CD4-positive, alpha-beta T cell treated with Interleukin-21 for 1 hour (primary cell): ENCODE data around the gene SLCO3A1.

Source experiments
- DNase-seq: peaks from one replicate; pipeline ENCODE4 v3.0.0-alpha.2; 2020

The SLCO3A1 gene

DNA sequence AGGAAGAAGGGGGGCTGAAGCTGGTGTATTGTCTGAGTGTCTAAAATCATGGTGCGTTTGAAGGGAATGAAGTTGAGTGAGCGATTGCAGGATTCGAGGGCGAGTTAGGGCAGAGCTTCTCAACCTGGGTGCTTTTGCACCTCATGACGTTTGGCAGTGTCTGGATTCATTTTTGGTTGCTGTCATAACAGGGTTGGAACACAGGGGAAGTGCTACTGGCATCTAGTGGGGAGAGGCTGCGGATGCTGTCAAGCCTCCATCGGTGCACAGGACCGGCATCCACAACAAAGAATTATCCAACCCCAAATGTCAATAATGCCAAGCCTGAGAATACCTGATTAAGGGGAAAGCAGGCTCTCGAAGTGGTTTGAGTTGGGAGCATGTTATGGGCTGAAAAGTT lies 120.0 kb downstream of the SLCO3A1 start:
- no peak for DNase-seq

DNA sequence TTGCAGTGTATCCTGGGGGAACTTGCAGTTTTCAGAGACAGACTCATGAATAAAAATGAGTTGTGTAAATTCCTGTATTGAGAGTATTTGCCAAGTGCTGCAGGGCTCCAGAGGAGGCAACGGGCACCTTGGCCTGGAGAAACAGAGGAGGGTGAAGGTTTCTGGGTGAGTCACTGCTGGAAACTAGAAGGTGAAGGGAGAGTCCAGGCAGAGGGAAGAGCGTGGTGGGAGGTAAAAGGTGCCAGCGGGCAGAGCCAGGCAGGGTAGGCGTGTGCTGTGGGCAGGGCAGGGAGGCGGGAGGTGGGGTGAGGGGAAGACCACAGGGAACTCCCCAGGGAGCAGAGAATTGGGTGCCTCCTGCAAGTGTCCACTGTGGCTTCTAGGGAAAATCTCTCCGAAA lies 120.8 kb downstream of the SLCO3A1 start:
- DNase-seq, result no peak

DNA sequence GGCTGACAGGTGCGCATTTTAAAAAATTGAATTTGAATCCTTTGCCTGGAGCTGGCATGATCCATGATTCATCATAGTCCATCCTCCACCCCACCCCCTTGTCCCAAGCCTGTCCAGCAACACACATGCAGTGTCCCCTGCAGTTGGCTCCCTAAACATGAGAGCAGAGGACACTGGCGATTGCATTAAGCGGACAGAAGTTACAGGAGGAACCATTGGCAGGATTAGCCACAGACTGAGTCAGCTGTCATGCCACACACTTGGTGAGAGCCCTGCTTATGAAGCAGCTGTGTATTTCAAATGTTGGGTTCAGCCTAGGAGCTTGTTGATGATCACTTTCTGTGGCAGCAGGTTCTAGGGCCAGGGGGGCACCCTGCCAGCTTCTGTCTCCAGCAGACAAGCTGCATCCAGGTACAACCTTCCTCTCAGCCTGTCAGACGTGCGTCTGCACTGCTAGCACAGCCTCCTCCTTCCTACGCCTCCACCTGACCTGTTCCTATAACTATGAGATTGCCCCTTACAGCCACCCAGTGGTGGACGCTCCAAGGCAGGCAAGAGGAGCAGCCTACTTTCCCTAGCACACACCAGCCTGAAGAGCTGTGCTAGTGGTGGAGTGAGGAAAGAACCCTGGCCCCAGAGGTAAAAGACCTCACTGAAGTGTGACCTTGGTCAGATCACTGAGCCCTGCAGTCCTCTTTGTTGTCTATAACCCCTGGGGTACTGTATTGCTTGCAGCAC lies 121.9 kb downstream of the SLCO3A1 start:
- no peak for DNase-seq

DNA sequence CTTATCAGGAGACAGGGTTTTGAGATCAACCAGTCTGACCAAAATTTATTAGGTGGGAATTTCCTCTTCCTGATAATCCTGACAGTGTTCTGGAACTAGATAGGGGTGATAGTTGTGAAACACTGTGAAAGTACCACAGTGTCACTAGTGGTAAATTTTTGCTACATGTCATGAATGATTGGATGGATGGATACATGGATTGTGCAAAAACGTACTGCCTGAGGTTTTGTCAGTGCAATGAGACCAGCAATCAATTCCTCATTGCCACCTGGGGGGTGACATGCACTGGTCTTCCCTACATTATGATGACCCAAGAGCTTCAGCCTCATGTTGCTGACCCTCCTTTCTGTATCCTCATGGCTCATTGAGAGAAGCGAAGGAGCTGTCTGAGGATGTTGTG lies 123.5 kb downstream of the SLCO3A1 start:
- no peak for DNase-seq

DNA sequence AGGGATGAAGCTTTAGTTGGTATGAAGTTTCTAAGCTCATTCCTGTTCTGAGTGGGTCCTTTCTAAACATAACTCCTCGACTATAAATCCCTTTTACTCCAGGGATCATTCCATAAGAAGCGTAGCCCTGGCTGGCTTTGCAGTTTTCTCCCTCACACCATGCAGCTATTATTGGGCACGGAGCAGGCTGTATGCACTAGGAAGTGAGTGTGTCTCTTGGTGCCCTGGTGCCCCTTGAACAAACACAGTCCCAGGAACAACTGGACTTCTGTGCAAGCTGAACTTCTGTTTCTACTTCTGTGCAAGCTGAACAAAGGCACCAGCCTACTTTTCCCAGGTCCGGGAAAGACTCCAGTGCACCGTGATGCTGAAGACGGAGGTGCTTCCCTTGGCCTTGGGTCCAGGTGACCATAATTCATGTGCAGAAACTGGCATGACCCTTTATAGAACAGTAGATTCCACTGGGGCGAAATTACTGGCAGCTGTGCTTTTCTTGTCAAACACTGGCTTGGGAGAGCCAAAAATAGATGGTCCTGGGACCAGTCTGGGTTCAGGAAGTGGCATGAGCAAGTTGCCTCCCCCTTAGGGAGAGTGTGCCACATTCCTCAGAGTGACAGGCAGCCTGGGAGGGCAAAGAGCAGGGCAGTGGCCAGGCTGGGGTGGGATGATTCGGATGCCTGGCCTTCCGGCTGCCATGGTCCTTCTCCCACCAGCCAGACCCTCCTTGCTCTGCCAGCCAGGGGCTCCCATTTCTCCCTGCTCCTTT lies 127.2 kb downstream of the SLCO3A1 start:
- no peak for DNase-seq

DNA sequence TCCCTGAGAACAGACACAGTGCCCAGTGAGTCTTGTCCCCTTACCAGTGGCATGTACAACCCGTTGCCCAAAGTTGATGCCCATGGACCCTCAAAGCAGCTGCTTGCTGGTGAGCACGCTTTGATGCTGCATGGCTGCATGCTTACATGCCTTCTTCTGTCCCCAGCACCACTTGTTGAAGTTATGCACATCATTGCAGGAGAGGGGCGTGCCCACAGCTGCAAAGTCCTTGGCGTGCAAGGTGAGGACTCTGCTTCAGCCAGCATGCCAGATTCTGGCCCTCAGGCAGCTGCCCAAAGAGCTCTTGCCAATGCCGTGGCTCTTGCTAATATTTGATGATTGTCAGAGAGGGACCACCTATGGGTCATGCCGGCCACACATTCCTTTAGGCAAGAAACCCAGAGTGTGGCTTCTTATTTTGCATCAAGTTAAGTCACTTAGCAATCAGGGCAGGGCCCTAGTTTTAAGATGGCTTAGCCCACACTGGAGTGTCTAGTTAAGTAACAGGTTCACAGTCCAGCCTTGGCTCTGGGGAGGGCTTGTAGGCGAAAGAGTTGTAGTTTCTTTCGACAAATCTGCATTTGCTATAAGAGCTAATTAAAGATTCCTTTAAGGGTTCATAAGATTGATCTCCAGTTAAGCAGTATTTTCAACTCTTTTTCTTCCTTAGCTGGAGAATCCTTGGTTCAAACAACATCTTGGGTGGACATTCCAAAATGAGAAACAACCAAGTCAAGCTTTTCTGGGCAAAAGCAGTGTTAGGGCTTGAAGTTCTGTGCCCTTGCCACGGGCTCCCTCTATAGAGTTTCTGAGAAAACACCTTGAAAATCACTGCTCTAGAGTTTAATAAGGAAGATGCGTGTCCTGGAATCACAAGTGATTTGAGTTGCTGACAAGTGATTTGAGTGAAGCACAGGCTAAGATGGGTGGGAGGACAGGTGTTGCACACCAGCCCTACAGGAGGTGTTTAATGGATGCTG lies 128.6 kb downstream of the SLCO3A1 start:
- DNase-seq, result no peak

DNA sequence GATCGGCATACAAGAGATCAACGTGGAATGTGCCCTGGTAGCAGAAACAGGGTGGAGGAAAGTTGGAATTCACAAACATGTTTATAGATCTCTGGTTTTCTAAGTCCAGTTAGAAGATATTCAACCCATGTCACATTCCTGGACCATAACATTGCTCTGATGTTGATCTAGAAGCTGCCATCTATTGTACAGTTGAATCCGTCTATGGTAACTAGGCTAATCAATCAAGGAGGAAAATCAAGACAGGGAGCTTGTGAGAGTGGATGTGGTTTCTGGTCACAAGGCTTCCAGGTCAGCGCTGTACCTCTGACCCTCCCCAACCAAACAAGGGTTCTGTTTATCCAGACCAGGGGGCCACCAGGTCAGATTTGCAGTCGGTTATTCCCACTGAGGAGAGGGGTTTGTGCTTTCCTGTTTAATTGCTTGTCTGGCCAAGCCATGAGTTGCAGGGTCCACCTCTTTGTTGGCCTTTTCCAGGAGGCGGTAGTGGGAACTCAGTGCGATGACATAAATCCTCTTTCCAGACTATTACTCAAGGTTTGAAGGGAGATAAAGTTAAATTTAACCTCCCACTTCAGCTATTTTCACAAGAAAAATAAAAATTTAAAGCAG lies 130.3 kb downstream of the SLCO3A1 start:
- DNase-seq, result no peak

DNA sequence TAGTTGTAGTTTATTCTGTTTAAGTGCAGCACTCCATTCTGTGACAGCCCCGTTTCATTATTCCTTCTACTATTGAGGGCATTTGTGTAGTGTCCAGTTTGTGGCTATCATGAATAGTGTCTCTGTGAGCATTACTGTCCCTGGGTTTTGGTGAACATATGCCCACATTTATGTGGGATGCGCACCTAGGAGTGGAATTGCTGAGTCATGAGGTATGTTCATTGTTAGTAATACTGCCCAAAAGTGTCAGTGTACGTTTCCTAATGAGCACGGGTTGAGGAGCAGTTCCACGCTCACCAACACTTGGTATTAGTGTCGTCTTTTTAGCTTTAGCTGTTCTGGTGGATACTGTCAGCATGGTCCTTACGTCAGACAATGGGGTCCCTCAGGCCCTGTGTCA lies 131.8 kb downstream of the SLCO3A1 start:
- no peak for DNase-seq

DNA sequence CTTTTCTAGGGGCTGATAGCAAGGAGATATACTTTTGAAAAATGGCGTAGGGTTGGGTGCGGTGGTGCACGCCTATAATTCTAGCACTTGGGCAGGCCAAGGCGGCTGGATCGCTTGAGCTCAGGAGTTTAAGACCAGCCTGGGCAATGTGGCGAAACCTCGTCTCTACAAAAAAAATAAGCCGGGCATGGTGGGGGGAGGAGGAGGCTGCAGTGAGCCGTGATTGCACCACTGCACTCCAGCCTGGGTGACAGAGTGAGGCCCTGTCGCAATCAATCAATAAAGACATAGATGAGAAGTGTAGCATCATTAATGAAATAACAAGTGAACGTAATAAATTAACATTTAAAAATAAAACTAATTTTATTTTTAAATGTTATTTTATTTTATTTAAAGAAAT lies 134.6 kb downstream of the SLCO3A1 start:
- no peak for DNase-seq

DNA sequence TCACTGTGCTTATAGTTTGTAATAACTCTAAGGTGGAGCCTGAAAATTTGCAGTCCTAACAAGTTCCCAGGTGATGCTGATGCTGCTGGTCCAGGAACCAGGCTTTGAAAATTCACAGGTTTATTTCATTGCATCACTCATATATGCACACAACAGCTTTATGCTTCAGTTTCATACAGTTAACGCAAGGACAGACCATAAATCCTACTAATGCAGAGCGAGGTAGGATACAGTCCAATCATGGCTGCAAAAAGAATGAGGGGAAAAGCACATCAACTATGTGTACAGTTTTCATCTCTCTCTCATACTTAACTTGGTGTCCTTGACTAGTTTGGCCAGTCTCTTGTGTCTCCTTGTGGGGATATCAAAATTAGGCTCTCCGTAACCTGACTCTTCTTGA lies 135.1 kb downstream of the SLCO3A1 start:
- DNase-seq, result no peak

DNA sequence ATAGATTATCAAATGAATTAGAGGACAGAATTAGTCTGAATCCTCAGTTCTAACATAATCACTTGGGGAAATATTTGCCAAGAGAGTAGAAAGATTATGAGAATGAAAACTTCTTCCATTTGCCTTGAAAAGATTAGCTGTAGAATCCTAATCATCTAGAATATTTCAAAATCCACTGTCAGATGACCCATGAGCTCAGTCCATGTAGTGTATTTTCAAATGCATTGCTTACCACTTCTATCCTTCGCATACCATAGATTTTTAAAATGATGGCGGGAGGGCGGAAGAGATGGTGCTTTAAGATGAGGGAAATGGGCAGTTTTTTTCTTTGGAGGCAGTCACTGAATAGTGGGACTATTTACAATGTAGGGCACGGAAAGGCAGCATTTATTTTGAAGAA lies 136.3 kb downstream of the SLCO3A1 start:
- no peak for DNase-seq

DNA sequence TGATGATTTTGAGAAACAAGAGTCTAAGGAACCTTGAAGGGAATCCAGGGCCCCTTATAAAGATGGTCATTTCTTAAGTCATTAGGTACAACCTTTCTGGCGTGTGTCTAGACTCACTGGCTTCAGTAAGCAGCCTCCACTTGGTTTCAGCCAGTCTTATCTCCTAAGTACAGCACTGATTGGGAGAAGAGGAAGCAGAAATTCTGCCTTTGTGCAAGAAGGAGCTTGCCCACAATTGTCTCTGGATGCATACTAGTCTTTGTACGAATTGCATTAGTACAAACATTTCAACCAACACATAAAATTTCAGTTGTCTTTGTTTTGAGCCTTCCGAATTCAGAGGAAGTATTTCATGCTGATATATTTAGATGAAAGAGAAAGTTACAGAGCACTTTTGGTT lies 139.4 kb downstream of the SLCO3A1 start:
- no peak for DNase-seq

DNA sequence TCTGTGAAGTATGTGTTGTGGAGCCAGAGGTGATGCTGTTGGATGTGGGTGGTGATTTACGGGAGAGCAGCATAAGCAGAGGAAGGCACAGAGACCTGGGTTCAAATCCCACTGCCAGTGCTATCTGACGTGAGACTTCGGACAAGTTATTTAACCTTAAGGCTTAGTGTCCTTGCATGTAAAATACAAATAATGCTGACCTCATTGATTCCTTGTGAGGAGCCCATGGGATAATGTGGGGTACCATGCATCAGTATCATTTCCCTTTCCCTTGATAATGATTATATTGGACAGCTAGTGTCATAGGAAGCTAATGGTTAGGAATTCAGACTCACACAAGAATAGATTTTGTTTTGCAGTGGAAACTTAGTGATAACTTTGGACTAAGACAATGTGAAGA lies 141.6 kb downstream of the SLCO3A1 start:
- DNase-seq, result no peak

DNA sequence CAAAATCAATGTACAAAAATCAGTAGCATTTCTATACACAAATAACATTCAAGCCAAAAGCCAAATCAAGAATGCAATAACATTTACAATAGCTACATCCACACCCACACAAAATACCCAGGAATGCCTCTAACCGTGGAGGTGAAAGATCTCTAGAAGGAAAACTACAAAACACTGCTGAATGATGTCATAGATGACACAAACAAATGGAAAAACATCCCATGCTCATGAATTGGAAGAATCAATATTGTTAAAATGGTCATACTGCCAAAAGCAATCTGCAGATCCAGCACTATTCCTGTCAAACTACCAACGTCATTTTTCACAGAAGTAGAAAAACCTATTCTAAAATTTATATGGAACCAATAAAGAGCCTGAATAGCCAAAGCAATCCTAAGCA lies 143.7 kb downstream of the SLCO3A1 start:
- no peak for DNase-seq

DNA sequence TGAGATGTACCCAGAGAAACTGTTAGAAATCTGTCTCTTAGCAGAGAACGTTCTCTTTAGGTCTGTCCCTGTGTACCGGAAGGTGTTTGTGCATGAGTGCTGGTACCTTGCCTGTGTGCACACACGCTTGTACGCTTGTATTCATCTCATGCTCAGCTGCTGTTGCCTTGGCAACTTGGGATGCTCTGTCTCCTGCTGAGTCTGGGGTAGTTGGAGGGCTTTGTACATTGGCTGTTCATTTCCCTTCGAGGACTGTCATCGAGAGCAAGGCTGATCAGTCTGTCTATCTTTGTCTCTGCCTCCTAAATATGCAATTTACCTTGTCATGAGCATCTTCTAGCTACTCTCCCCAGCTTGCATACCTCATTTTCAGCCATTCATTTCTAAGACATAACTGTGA lies 147.2 kb downstream of the SLCO3A1 start:
- no peak for DNase-seq

DNA sequence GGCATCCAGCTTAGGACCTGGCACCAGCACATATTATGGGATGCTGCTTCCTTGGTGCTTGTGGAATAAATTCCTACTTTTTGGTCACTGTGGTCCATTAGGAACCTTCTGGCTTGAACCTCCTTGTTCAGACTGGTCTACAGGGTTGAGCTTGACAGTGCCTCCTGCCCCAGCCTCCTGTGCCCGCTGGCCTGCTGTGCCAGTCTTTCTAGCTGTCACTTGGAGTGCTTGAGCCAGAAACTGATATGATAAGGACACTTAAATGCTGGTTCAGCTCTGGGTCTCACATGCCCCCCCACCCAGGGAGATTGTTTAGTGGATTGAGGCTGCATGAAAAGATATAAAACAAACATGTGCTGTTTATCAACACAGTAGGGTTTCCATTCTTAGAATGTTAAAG lies 147.8 kb downstream of the SLCO3A1 start:
- no peak for DNase-seq

DNA sequence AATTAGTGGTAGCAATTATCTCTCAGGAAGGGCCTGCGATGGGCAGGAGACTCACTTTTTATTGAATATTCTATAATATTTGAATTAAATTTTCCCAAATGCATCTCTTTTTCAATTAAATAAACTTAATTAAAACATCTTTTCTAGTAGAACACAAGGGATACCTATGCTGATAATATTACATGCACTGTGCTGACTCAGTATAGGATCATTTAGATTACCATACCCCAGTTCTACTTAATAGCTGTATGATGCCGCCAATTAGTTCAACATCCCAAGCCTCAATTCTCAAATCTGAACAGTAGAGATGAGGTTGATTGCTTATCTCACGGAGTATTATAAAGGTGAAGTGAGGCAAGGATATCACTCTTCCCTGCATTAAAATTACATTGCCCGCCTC lies 149.2 kb downstream of the SLCO3A1 start:
- no peak for DNase-seq

DNA sequence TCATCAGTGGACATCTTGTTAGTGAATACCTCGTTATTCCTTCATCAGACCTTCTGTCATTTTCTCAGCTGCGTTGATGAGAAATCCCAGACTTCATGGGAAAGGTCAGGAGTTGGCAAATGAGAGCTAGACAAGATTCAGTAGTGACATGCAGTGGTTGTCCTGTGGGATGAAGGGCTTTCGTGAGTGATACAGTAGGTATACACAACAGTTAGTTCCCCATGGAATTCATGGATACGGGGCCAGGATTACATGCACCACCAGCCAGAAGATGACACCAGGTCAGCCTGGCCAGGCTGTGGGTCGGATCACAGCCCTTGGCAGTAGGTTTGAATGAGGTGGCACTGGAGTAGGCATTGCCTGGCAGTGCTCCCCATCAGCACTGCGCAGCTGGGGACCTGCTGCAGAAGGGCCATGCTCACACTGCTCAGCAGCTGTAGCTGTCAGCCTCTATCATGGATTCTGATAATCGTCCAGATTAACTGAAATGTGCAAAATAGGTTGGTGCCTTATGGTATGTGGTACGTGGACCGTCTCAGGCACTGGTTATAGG lies 150.1 kb downstream of the SLCO3A1 start:
- DNase-seq, result no peak

DNA sequence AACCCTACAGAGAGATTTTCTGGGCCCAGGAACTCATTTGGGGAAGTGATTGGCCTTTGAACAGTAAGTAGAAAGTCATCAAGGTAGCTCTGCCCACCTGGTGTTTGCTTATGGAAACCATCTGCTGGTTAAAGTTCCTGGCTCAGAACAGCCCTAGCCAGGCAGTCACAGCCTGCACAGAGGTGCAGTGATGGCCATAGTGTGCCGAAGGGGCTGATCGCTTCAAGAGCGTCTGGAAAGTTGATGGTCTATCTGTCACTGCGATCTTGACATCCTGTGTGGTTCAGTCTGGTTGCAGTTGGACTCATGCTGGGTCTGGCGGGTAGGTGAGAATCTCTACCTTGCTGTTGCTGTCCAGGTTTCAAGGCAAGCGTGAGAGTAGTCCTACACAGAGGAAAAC lies 151.6 kb downstream of the SLCO3A1 start:
- DNase-seq, result no peak

DNA sequence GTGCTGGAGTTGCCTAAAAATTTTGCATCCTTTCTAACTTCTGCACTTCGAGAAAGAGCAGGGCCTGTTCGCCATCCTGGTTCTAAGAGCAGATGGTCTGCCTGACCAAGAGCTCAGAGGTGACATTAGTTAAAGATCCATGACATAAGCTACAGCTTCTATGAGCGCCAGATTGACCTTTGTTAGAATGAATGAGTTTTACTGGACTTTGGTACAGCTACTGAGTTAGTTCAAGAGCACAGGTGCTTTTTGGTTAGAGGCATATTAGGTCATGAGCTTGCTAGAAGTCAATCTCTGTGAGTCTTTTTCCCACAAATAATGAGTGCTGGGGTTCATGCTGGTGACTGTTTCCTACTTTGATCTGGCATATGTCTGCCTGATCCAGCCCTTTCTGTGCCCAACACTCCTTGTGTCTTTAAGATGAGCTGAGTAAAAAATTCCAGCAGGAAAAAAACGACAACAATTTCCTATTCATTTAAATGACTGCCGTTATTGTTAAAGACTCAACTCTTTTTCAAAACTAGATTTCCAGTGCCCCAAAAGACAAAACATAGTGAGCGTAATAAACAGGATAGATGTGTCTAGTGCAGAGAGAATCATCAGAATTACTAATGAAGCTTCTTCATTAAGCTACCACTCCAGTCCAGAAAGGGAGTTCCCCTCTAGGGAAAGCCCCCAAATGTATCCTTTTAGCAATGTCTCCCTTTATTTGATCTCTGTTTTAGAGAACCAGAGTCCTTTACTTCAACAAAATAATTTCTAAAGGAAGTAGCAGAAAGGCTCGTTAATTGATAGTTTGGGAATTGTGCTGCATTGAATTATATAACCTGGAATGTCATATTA lies 152.9 kb downstream of the SLCO3A1 start:
- DNase-seq, result no peak

DNA sequence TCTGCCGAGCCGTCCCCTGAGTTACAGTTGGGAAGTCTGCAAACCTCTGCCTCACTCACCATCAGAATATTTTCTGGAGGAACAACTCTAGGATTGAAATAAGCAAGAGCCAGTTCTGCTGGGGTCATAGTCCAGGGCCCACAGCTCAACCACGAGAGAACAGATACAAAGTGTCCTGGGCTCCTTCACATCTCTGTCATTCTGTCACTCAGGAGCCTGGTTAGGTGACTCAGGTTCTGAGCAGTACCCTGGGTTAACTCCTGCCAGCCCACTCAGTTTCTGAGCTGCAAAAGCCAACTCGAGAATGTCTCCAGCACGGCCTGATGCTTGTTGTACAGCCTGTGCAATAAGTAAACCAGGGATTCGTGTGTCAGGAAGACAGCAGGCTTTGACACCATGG lies 155.7 kb downstream of the SLCO3A1 start:
- no peak for DNase-seq
